ENCODE measurements around the gene LBX2. TPM values are rescaled to one million over a fixed set of nuclear protein-coding genes. Genes with fewer than 3 reads are reported as not detected.
A peak's percentile ranks its signal among the peaks of the same experiment; 100 is the strongest.

Gene LBX2
- total RNA-seq, 1 experiment from 2014 or later, result 10.1 TPM

- H3K4me1 ChIP-seq (ENCODE audit: control insufficient read depth in 1 of 2, insufficient read depth in 2 of 2, low read length in 2 of 2), result peaks cover 24 to 53% of the 10 kb centered on the region in 2 experiments
- H3K27ac ChIP-seq (ENCODE audit: low read depth, low read length), result peak overlapping the region; percentile 91
- no peak for DNase-seq (ENCODE audit: low read depth, low spot score)
- ChIA-PET CTCF (no interaction called here), POLR2A (no interaction called here), RAD21 (ENCODE audit: low non-redundant PET in 1 of 2, low total read pairs in 2 of 2, uncharacterized antibody in 2 of 2, unreplicated experiment in 2 of 2) (no interaction called here)
- ATAC-seq, result peak; percentile 9; the same call in 1 of the 2 replicates
- no TSS peak for BruUV-seq (replicated peaks)
- no peaks in the 10 kb centered on the region for H3K9me2 ChIP-seq (ENCODE audit: insufficient read depth)
- H3K4me3 ChIP-seq (replicated peaks in 1 of 2; ENCODE audit: low read depth in 1 of 2, low read length in 2 of 2), result peak overlapping the region; percentile 83 to 89
- H4K20me1 ChIP-seq (ENCODE audit: insufficient read depth), result no peaks in the 10 kb centered on the region
- no peak for TF ChIP-seq CEBPB (IDR thresholded peaks at IDR 0.05; ENCODE audit: low read depth)
- no peak for TF ChIP-seq YY1 (IDR thresholded peaks at IDR 0.05; ENCODE audit: extremely low read depth, insufficient replicate concordance, low read depth, low read length)
- no peak for TF ChIP-seq TCF7L2 (IDR thresholded peaks at IDR 0.05; ENCODE audit: borderline replicate concordance, extremely low read depth, insufficient read depth, insufficient read length)
- no peak for TF ChIP-seq SIN3A (IDR thresholded peaks at IDR 0.05; ENCODE audit: low read depth)
- TF ChIP-seq ZBTB33 (IDR thresholded peaks at IDR 0.05; ENCODE audit: extremely low read depth, insufficient replicate concordance, low read length), result no peak
- TF ChIP-seq FOSL1 (IDR thresholded peaks at IDR 0.05; ENCODE audit: low read depth), result no peak
- TF ChIP-seq EZH2 (IDR thresholded peaks at IDR 0.05), result no peak
- TF ChIP-seq SRF (IDR thresholded peaks at IDR 0.05; ENCODE audit: low read depth), result no peak
- TF ChIP-seq REST (IDR thresholded peaks at IDR 0.05; ENCODE audit: low read depth), result no peak
- TF ChIP-seq ATF3 (IDR thresholded peaks at IDR 0.05), result no peak
- no peak for TF ChIP-seq CBX3 (IDR thresholded peaks at IDR 0.05; ENCODE audit: low read depth)
- no peak for TF ChIP-seq MAX (IDR thresholded peaks at IDR 0.05)
- TF ChIP-seq JUND (IDR thresholded peaks at IDR 0.05), result no peak
- no peak for TF ChIP-seq ZNF274 (IDR thresholded peaks at IDR 0.05; ENCODE audit: low read depth, low read length)
- no peak for TF ChIP-seq ELF1 (IDR thresholded peaks at IDR 0.05; ENCODE audit: borderline replicate concordance, low read depth)
- TF ChIP-seq ZFX (IDR thresholded peaks at IDR 0.05), result no peak
- no peak for TF ChIP-seq POLR2A (IDR thresholded peaks at IDR 0.05; ENCODE audit: borderline replicate concordance, extremely low read depth, insufficient read depth, insufficient read length)
- peaks cover 22% of the 10 kb centered on the region for H3K79me2 ChIP-seq (ENCODE audit: insufficient read depth, low read length)
- H3K9ac ChIP-seq (ENCODE audit: low read length), result peak overlapping the region; percentile 85
- no peaks in the 10 kb centered on the region for H3K27me3 ChIP-seq (ENCODE audit: insufficient read depth, low read length)
- intact Hi-C loops (cut with micrococcal nuclease), result loop anchor here (2.0 kb wide), 1 partner anchor 19 kb away; the partner anchor contains the start of genes CCDC142 and TTC31
- peak overlapping the region; percentile 40 for H2AFZ ChIP-seq (ENCODE audit: low read depth, low read length, poor library complexity, severe bottlenecking)
- peaks cover 3 to 16% of the 10 kb centered on the region in 2 experiments; a peak in 2 of 4 replicates for H3K36me3 ChIP-seq (ENCODE audit: control insufficient read depth in 1 of 2, insufficient read depth in 2 of 2, low read length in 2 of 2)
- peak overlapping the region; percentile 95 for H3K4me2 ChIP-seq (ENCODE audit: low read length)
- H3K9me3 ChIP-seq (ENCODE audit: control insufficient read depth in 1 of 2, insufficient read depth in 1 of 2, low read depth in 1 of 2, low read length in 2 of 2), result no peaks in the 10 kb centered on the region
These were observed 2.8 kb upstream of the LBX2 start for GRCh38 chr2:74502147-74502719.
